Common myeloid progenitor, CD34-positive (primary cell): ENCODE data around the gene HTT-AS.
A peak's percentile ranks its signal among the peaks of the same experiment; 100 is the strongest.

Experiments used
- CTCF ChIA-PET: fragments of 350-600 bp; sonication (Branson Sonifier 250); formaldehyde crosslinking; loops from one replicate; lab custom pipeline; 2021; ENCODE audit warnings: antibody characterized with exemption; lab: Charles Lee
- POLR2A ChIA-PET: fragments of 350-600 bp; sonication (Branson Sonifier 250); formaldehyde crosslinking; loops from one replicate; lab custom pipeline; 2021; ENCODE audit warnings: antibody characterized with exemption; lab: Charles Lee
- DNase-seq, 3 donors: peaks; one replicate each; pipeline versions ENCODE4 v3.0.0 to v3.0.0-alpha.2; 2013
- H3K27ac ChIP-seq, 2 experiments: 1 replicate in 1 of 2; 2 replicates in 1 of 2; pipeline ENCODE4 v1.7.0; 2013; ENCODE audit warnings: inconsistent platforms in 2 of 2, low read length in 2 of 2, mild to moderate bottlenecking in 2 of 2, low read depth in 1 of 2, moderate library complexity in 1 of 2; ENCODE audit not compliant: severe bottlenecking in 2 of 2, insufficient read depth in 1 of 2, poor library complexity in 1 of 2
- H3K27me3 ChIP-seq, 5 experiments: replicated peaks in 2 of 5; 1 replicate in 3 of 5; 2 replicates in 2 of 5; pipeline versions ENCODE4 v1.6.1 to v1.7.0; 2013; ENCODE audit warnings: low read length in 4 of 5, mild to moderate bottlenecking in 2 of 5, moderate library complexity in 2 of 5, inconsistent platforms in 1 of 5; ENCODE audit not compliant: insufficient read depth in 5 of 5, control insufficient read depth in 4 of 5
- H3K36me3 ChIP-seq, 4 experiments: 1 replicate in 2 of 4; 2 replicates in 2 of 4; pipeline versions ENCODE4 v1.6.1 to v1.7.0; 2013; ENCODE audit warnings: low read length in 3 of 4, control low read depth in 1 of 4, mild to moderate bottlenecking in 1 of 4; ENCODE audit not compliant: control insufficient read depth in 4 of 4, insufficient read depth in 4 of 4
- H3K4me1 ChIP-seq, 4 experiments: 1 replicate in 3 of 4; 2 replicates in 1 of 4; pipeline versions ENCODE4 v1.6.1 to v1.7.1; 2013; ENCODE audit warnings: low read length in 3 of 4, mild to moderate bottlenecking in 3 of 4, control low read depth in 1 of 4, inconsistent platforms in 1 of 4, moderate library complexity in 1 of 4; ENCODE audit not compliant: control insufficient read depth in 4 of 4, insufficient read depth in 4 of 4; ENCODE audit errors: control extremely low read depth in 1 of 4
- H3K4me3 ChIP-seq, 7 experiments: 1 replicate in 4 of 7; 2 replicates in 3 of 7; pipeline versions ENCODE4 v1.5.1 to v1.7.0; 2013; ENCODE audit warnings: mild to moderate bottlenecking in 7 of 7, low read length in 6 of 7, moderate library complexity in 6 of 7, inconsistent platforms in 2 of 7, low read depth in 2 of 7, control low read depth in 1 of 7; ENCODE audit not compliant: insufficient read depth in 4 of 7, control insufficient read depth in 1 of 7; ENCODE audit errors: extremely low read depth in 1 of 7
- H3K9me3 ChIP-seq, 5 experiments: 1 replicate in 4 of 5; 2 replicates in 1 of 5; pipeline versions ENCODE4 v1.6.1 to v1.7.1; 2013; ENCODE audit warnings: low read length in 4 of 5, mild to moderate bottlenecking in 2 of 5, inconsistent platforms in 1 of 5, low read depth in 1 of 5, moderate library complexity in 1 of 5; ENCODE audit not compliant: control insufficient read depth in 4 of 5, insufficient read depth in 2 of 5; ENCODE audit errors: control extremely low read depth in 1 of 5
- WGBS: methylation state at CpG from one replicate; pipeline ENCODE4 v1.1.5; 2013; ENCODE audit not compliant: insufficient coverage; 5-methylcytosine and 5-hydroxymethylcytosine counted together

HTT-AS gene

DNA sequence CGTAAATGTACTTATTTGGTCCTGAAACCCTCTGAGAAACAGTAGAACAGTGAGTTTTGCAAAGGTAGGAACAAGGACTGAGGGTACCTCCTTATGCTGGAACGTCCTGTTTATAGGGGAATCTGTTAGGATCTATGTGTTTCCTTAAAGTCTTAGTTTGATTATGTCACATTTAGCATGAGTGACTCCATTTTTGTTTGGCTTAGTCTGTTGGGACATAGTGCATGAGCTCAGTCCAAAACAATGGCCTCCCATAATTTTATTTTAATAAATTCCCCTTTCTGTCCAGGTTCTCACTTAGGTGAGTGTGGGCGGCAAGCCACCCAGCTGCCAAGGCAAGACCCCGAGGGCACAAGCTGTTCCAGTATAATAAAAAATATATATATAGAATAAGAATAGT lies 27.7 kb downstream of the HTT-AS start:
- no peaks in the 10 kb centered on the region for H3K9me3 ChIP-seq
- POLR2A ChIA-PET = no interaction called here

DNA sequence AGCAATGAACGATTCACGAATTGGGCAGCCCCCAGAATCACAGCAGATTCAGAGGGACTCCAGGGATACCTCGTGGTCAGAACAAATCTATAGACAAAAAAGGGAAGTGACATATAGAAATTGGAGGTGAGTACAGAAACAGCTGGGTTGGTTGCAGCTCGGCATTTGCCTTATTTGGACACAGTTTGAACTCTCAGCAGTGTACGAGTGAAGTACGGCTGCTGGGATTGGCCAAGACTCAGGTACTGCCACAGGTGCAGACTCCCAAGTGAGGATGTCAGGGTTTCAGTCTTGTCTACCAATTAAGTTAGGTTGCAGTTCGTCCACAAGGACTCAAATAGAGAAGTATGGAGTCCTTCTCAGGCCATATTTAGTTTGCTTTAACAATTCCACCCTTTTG lies 28.2 kb downstream of the HTT-AS start:
- ChIA-PET POLR2A (no interaction called here), CTCF (interaction anchor here (1.0 to 4.2 kb wide), 19 partner anchors 12 to 95 kb away, joined by 3 to 21 read pairs (median 5); partner anchors contain the start of genes GRK4, HTT-AS and NOP14)
- Histone ChIP-seq H3K36me3 (no peaks in the 10 kb centered on the region), H3K4me3 (no peak overlapping the region), H3K4me1 (peaks cover 6 to 37% (median 22%) of the 10 kb centered on the region in 4 experiments), H3K27ac (peak overlapping the region in 1 of 2 experiments; percentile 60), H3K27me3 (no peaks in the 10 kb centered on the region), H3K9me3 (no peaks in the 10 kb centered on the region)
- peak in 2 of 3 donors; percentile 34 to 45 for DNase-seq
- WGBS = 96% methylated on average over 4 of the region's 7 CpGs

More for the DNA sequence above, 27.7 kb downstream of the HTT-AS start:
- no peak overlapping the region for H3K4me3 ChIP-seq
- no peaks in the 10 kb centered on the region for H3K36me3 ChIP-seq
- 100% methylated on average over 1 of the region's 4 CpGs for WGBS
- DNase-seq = no peak
- CTCF ChIA-PET = interaction anchor here (0.8 to 4.2 kb wide), 19 partner anchors 12 to 95 kb away, joined by 3 to 21 read pairs (median 4); partner anchors contain the start of gene HTT-AS
- no peaks in the 10 kb centered on the region for H3K27me3 ChIP-seq
- H3K4me1 ChIP-seq = peaks cover 6 to 34% (median 19%) of the 10 kb centered on the region in 4 experiments
- H3K27ac ChIP-seq = no peak overlapping the region

DNA sequence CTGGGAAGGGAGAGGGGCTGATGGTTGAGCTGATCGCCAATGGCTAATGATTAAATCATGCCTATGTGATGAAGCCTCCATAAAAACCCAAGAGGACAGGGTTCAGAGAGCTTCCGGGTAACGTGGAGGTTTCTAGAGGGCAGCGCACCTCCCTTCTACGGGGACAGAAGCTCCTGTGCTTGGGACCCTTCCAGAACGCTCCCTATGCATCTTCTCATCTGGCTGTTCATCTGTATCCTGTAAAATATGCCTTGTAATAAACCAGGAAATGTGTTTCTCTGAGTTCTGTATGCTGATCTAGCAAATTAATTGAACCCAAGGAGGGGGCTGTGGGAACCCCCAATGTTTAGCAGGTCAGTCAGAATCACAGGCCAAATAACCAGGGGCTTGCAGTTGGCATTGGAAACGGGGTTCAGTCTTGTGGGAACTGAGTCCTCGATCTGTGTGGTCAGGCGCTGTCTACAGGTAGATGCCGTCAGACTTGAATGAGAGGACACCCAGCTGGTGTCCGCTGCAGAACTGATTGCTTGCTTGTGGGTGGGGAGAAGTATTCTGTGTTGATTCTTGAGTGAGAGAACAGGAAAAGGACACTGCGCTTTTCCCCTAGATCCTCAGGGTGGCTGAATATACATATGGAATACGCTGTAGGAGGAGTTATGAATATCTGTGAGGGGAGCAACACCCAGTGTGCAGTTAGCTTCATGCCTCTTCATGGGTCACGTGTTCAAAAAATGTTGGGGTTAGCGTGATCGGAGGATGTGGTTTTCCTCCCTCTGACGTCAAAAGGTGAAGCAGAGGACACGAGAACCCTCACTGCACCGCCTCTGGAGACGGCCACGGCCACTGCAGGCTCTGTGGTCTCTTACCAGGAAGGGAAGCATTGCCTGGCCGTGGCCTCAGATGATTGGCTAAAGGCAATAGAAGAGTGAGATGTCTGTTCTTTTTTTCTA lies 29.2 kb downstream of the HTT-AS start:
- Histone ChIP-seq H3K4me3 (peak overlapping the region in 1 of 7 experiments; percentile 13), H3K9me3 (no peaks in the 10 kb centered on the region), H3K4me1 (peaks cover 6 to 45% (median 26%) of the 10 kb centered on the region in 4 experiments), H3K27me3 (no peaks in the 10 kb centered on the region), H3K36me3 (no peaks in the 10 kb centered on the region), H3K27ac (peak overlapping the region in 1 of 2 experiments; percentile 60)
- CTCF ChIA-PET = interaction anchor here (1.1 to 4.0 kb wide), 12 partner anchors 10 to 96 kb away, joined by 3 to 21 read pairs (median 5); partner anchors contain the start of genes GRK4, HTT-AS and NOP14
- peak; percentile 95 to 97 (median 97) for DNase-seq
- 47% methylated on average over 21 of the region's 22 CpGs for WGBS
- POLR2A ChIA-PET = interaction anchor here (0.7 kb wide), 1 partner anchor 37 kb away, joined by 3 read pairs; no protein-coding TSS in a partner anchor

DNA sequence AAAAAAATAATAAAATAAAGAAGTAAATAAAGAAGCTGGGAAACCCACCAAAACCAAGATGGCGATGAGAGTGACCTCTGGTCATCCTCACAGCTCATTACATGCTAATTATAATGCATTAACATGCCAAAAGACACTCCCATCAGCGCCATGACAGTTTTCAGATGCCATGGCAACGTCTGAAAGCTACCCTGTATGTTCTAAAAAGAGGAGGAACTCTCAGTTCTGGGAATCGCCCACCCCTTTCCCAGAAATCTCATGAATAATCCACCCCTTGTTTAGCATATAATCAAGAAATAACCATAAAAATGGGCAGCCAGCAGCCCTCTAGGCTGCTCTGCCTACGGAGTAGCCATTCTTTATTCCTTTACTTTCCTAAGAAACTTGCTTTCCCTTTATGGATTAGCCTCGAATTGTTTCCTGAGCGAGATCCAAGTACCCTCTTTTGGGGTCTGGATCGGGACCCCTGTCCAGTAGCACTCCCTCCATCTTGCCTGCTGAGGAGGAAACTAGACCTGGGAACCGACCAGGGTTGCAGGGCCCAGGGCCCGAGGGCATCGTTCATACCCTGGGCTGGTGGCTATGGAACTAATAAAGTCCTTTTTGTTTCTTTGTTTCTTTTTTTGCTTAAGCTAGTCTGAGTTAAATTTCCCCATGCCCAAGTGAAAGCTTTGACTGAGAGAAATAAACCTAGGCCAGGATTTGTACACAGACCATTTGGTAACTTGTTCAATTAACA lies 30.9 kb downstream of the HTT-AS start:
- POLR2A ChIA-PET = interaction anchor here (0.6 to 0.7 kb wide), 2 partner anchors 39 to 80 kb away, joined by 3 read pairs; no protein-coding TSS in a partner anchor
- H3K4me3 ChIP-seq = no peak overlapping the region
- DNase-seq = no peak
- 91% methylated on average over 9 of the region's 11 CpGs for WGBS
- H3K4me1 ChIP-seq = peaks cover 6 to 49% (median 28%) of the 10 kb centered on the region in 4 experiments
- no peak overlapping the region for H3K27ac ChIP-seq
- H3K27me3 ChIP-seq = no peaks in the 10 kb centered on the region
- no peaks in the 10 kb centered on the region for H3K9me3 ChIP-seq
- CTCF ChIA-PET = interaction anchor here (0.6 to 4.0 kb wide), 8 partner anchors 9 to 89 kb away, joined by 3 to 15 read pairs (median 4); partner anchors contain the start of gene HTT-AS
- no peaks in the 10 kb centered on the region for H3K36me3 ChIP-seq

DNA sequence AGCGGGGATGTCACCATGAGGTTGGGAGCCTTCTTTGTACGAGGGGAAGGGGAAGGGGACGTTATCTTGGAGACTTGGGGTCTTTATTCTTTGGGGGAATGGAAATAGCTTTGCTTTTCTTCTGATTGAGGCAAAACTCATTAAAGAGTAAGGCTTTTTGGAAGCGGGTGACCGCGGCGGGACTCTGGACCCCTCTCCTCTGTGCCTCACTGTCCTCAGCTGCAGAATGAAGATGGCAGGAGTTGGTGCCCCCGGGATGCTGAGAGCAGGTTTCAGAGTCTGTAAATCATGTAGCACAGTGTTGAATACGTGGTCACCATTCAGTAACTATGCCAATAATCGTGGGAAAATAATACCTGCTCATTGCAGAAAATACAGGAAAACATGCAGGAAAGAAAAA lies 32.1 kb downstream of the HTT-AS start:
- H3K9me3 ChIP-seq = no peaks in the 10 kb centered on the region
- peak overlapping the region in 1 of 2 experiments; percentile 39 for H3K27ac ChIP-seq
- peak overlapping the region in 5 of 7 experiments; percentile 30 to 82 (median 66) for H3K4me3 ChIP-seq
- H3K36me3 ChIP-seq = no peaks in the 10 kb centered on the region
- H3K4me1 ChIP-seq = peaks cover 6 to 55% (median 36%) of the 10 kb centered on the region in 4 experiments
- POLR2A ChIA-PET = no interaction called here
- no peak for DNase-seq
- H3K27me3 ChIP-seq = no peaks in the 10 kb centered on the region
- 51% methylated on average over 10 of the region's 10 CpGs for WGBS
- CTCF ChIA-PET = interaction anchor here (0.6 to 1.3 kb wide), 4 partner anchors 41 to 79 kb away, joined by 3 to 5 read pairs (median 3); partner anchors contain the start of genes GRK4 and NOP14
